ENCODE measurements around the gene SPTLC3. TPM values are rescaled to one million over a fixed set of nuclear protein-coding genes. Genes with fewer than 3 reads are reported as not detected.

The SPTLC3 gene
- total RNA-seq, 1 experiment from 2014 or later: 10.7 TPM

DNA sequence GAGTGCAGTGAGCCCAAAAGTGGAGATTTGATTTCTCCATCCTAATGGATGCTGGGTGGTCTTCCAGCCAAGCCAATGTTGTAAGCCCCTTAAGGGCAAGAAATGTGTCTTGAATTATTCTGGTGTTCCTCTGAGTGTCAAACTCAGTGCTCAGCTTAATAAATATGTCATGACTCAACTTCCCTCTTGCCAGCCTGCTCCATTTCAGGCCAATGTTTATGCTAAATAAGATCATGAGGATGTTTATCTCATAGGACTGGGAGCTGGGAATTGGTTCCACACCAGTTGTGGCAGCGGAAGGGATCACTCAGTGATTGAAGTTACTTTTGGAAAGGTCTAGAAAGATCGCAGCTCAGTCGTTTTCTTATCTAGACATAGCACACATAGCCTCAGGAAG is 121.9 kb downstream of the SPTLC3 start:
- intact Hi-C loops (cut with micrococcal nuclease; ENCODE audit: unreplicated experiment): no loop called here
- POLR2A ChIA-PET (ENCODE audit: unreplicated experiment): no interaction called here

GRCh38 chr20:13131688-13132087 is 122.9 kb downstream of the SPTLC3 start:
- H3K36me3 ChIP-seq (ENCODE audit: low read depth): no peaks in the 10 kb centered on the region
- H3K27ac ChIP-seq: no peak overlapping the region
- H2AFZ ChIP-seq: no peak overlapping the region
- BruUV-seq (replicated peaks): no TSS peak
- TF ChIP-seq EZH2 (IDR thresholded peaks at IDR 0.05; ENCODE audit: low read depth): no peak
- TF ChIP-seq, protein P1, sequence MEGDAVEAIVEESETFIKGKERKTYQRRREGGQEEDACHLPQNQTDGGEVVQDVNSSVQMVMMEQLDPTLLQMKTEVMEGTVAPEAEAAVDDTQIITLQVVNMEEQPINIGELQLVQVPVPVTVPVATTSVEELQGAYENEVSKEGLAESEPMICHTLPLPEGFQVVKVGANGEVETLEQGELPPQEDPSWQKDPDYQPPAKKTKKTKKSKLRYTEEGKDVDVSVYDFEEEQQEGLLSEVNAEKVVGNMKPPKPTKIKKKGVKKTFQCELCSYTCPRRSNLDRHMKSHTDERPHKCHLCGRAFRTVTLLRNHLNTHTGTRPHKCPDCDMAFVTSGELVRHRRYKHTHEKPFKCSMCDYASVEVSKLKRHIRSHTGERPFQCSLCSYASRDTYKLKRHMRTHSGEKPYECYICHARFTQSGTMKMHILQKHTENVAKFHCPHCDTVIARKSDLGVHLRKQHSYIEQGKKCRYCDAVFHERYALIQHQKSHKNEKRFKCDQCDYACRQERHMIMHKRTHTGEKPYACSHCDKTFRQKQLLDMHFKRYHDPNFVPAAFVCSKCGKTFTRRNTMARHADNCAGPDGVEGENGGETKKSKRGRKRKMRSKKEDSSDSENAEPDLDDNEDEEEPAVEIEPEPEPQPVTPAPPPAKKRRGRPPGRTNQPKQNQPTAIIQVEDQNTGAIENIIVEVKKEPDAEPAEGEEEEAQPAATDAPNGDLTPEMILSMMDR (conservative IDR thresholded peaks at IDR 0.05): no peak
- ChIA-PET CTCF (no interaction called here), POLR2A (ENCODE audit: unreplicated experiment) (no interaction called here)
- intact Hi-C loops (cut with micrococcal nuclease; ENCODE audit: unreplicated experiment): no loop called here
- H3K4me1 ChIP-seq (replicated peaks; ENCODE audit: insufficient read depth): no peaks in the 10 kb centered on the region
- H3K27me3 ChIP-seq (ENCODE audit: insufficient read depth, low read depth): 0 out of 2 replicates have a peak, but pooled peaks cover 4% of the 10 kb centered on the region
- no peaks in the 10 kb centered on the region for H3F3A ChIP-seq (ENCODE audit: insufficient read depth, low read depth)
- no peaks in the 10 kb centered on the region for H4K20me1 ChIP-seq (ENCODE audit: insufficient read depth)
- DNase-seq: no peak
- no peak overlapping the region for H3K4me2 ChIP-seq
- H3K4me3 ChIP-seq: no peak overlapping the region
- no peaks in the 10 kb centered on the region for H3K79me2 ChIP-seq (ENCODE audit: low read depth)
- H3K9me2 ChIP-seq (ENCODE audit: insufficient read depth): no peaks in the 10 kb centered on the region
- H3K9me3 ChIP-seq (ENCODE audit: insufficient read depth, low read depth): 0 out of 2 replicates have a peak, but pooled peaks cover 3% of the 10 kb centered on the region

More for the DNA sequence above, 121.9 kb downstream of the SPTLC3 start:
- Histone ChIP-seq H3K27ac (no peak overlapping the region), H3K4me1 (replicated peaks; ENCODE audit: insufficient read depth) (no peaks in the 10 kb centered on the region), H3F3A (ENCODE audit: insufficient read depth, low read depth) (no peaks in the 10 kb centered on the region), H3K36me3 (ENCODE audit: low read depth) (no peaks in the 10 kb centered on the region), H3K4me3 (no peak overlapping the region), H3K27me3 (ENCODE audit: insufficient read depth, low read depth) (0 out of 2 replicates have a peak, but pooled peaks cover 4% of the 10 kb centered on the region), H4K20me1 (ENCODE audit: insufficient read depth) (no peaks in the 10 kb centered on the region), H3K9me3 (ENCODE audit: insufficient read depth, low read depth) (0 out of 2 replicates have a peak, but pooled peaks cover 3% of the 10 kb centered on the region), H3K9me2 (ENCODE audit: insufficient read depth) (no peaks in the 10 kb centered on the region), H3K4me2 (no peak overlapping the region), H3K79me2 (ENCODE audit: low read depth) (no peaks in the 10 kb centered on the region), H2AFZ (no peak overlapping the region)
- BruUV-seq (replicated peaks): no TSS peak
- no peak for DNase-seq
- CTCF ChIA-PET: no interaction called here
- TF ChIP-seq, protein P1 (conservative IDR thresholded peaks at IDR 0.05): no peak
- no peak for TF ChIP-seq EZH2 (IDR thresholded peaks at IDR 0.05; ENCODE audit: low read depth)

DNA sequence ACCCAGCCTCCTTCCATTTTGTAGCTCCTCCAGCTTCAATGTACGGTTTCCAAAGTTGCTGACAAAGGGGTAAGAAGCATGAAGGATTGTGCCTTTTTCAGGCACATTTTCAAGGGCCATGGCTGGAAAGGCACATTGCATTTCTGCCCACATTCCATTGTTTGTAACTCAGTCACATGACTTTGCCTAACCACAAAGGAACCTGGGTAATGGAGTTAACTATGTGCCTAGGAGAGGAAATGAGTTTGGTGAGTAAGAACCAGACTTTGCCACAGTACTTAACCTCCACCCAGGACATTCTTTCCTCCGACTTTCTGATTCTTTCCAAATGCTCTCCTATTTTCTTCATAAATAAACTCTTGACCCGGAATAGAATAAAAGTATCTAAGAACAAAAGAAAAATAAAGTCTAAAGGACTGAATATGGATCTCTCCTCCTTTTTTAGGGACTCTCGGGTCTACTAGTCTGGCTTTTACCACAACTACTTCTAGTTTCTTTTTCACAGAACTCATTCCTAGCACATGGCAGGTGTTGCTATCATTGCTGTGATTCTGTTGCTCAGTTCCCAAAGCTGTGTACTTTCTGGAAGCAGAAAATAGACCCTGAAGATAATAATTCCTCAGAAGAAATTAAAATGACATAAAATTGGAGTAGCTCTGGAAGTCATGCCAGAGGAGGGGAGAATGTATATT is 130.8 kb downstream of the SPTLC3 start:
- H3K27me3 ChIP-seq (ENCODE audit: insufficient read depth, low read depth): no peaks in the 10 kb centered on the region
- H2AFZ ChIP-seq: no peak overlapping the region
- H3K9me3 ChIP-seq (ENCODE audit: insufficient read depth, low read depth): no peaks in the 10 kb centered on the region
- ChIA-PET CTCF (no interaction called here), POLR2A (ENCODE audit: unreplicated experiment) (no interaction called here)
- no peaks in the 10 kb centered on the region for H4K20me1 ChIP-seq (ENCODE audit: insufficient read depth)
- H3F3A ChIP-seq (ENCODE audit: insufficient read depth, low read depth): no peaks in the 10 kb centered on the region
- H3K4me3 ChIP-seq: no peak overlapping the region
- no peaks in the 10 kb centered on the region for H3K4me1 ChIP-seq (replicated peaks; ENCODE audit: insufficient read depth)
- TF ChIP-seq EZH2 (IDR thresholded peaks at IDR 0.05; ENCODE audit: low read depth): no peak
- TF ChIP-seq, protein P1 (conservative IDR thresholded peaks at IDR 0.05): no peak
- H3K4me2 ChIP-seq: no peak overlapping the region
- no TSS peak for BruUV-seq (replicated peaks)
- no peak overlapping the region for H3K27ac ChIP-seq
- intact Hi-C loops (cut with micrococcal nuclease; ENCODE audit: unreplicated experiment): no loop called here
- no peaks in the 10 kb centered on the region for H3K79me2 ChIP-seq (ENCODE audit: low read depth)
- DNase-seq: no peak
- H3K9me2 ChIP-seq (ENCODE audit: insufficient read depth): no peaks in the 10 kb centered on the region; the same call in 1 of the 2 replicates
- no peaks in the 10 kb centered on the region for H3K36me3 ChIP-seq (ENCODE audit: low read depth)
